Stimulated activated CD8-positive, alpha-beta memory T cell treated with anti-CD3 and anti-CD28 coated beads, Interleukin-15, amount 100 ng/mL, for 1 hour (primary cell): ENCODE results near the gene AP2A2.

Experiments
- DNase-seq: peaks from one replicate; pipeline ENCODE4 v3.0.0-alpha.2; 2020; ENCODE audit warnings: low read depth

AP2A2 gene

GRCh38 chr11:1042626-1043562, 117.2 kb downstream of the AP2A2 start:
- no peak for DNase-seq

DNA sequence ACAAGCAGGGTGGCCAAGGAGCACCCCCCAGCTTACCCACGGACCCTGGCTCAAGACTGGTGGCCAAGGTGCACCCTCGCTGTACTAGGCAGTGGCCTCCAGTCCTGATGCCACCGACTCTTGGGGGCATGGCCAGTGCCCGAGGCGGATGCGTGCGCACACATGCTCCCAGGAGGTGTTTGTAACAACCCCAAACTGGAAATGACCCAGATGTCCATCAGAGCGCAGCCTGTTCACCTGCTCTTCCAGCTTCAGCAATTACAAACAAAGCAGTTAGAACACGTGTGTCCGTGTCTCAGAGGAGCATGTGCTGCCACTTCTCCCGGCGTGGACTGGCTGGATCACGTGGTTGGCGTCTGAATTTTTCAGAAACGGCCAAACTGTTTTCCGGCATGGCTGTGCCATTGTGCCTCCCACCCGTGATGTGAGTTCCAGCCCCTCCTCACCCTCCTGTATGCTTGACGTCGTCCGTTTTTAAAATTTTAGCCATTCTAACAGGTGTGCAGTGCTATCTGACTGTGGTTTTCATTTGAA, 118.0 kb downstream of the AP2A2 start:
- no peak for DNase-seq

GRCh38 chr11:1044160-1044559, 118.5 kb downstream of the AP2A2 start:
- DNase-seq: no peak

DNA sequence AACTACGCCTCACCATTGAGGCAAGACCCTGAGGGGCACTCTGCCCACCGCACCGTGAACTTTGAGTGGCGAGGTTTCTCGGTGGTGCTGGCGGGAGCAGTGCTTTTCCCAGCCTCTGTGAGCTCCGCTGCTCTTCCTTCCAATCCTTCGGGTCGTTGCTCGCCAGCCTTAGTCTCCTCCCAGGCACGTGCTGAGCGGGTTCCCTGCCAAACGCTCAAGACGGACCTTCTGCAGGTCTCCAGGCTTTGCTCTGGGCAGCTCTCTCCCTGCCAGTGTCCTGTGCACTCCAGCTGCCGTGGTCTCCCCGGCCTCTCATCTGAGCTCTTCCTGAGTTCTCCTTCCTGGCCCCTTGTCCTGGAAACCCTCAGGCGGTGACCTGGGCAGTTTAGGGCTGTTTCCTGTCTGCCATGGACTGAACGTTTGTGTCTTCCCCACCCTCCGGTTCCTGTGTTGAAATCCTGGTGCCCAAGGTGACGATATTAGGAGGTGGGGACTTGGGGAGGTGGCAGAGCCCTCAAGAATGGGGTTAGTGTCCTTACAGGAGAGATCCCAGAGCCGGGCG, 122.0 kb downstream of the AP2A2 start:
- DNase-seq: no peak

DNA sequence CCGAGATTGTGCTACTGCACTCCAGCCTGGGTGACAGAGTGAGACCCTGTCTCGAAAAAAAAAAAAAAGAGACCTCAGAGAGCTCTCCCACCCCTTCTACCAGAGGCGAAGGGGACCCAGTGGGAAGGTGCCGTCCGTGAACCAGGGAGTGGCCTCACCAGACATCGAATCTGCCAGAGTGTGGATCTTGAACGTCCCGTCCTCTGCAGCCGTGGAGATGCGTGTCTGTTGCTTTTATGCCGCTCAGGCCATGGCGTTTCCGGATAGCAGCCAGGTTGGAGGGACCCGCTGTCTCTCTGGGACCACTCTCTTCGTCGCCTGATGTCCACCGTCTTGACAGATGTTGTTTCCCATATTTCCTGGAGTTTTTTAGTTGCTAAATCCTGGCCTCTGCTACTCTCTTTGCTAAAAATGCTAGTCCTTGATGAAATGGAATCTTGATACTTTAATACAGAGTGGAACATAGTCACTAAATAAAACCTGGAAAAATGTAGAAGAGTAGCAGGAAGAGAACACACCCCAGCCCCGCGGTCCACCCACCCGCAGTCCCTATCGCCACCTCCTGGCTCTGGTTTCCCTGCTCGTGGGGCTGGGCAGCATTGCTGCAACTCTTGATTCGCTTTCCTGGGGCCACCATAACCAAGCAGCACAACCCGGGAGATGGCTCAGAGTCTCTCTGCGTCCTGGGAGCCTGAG, 122.9 kb downstream of the AP2A2 start:
- no peak for DNase-seq

DNA sequence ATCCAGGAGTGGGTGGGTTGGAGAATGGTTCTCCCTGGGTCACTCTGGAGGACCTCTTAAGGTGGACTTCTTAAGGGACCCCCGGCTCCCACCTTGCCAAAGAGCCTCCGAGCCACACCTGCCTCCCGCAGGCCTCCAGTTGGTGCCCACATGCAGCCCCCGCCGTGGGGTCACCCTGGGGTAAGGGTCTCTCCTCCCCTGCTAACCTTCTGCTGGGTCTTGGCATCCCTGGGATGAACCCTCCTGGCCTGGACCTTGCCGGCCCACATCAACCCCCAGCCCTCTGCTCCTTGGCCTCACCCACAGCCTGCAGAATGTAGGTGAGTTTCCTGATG, 123.4 kb downstream of the AP2A2 start:
- DNase-seq: no peak

GRCh38 chr11:1049431-1049891, 123.8 kb downstream of the AP2A2 start:
- DNase-seq: no peak

DNA sequence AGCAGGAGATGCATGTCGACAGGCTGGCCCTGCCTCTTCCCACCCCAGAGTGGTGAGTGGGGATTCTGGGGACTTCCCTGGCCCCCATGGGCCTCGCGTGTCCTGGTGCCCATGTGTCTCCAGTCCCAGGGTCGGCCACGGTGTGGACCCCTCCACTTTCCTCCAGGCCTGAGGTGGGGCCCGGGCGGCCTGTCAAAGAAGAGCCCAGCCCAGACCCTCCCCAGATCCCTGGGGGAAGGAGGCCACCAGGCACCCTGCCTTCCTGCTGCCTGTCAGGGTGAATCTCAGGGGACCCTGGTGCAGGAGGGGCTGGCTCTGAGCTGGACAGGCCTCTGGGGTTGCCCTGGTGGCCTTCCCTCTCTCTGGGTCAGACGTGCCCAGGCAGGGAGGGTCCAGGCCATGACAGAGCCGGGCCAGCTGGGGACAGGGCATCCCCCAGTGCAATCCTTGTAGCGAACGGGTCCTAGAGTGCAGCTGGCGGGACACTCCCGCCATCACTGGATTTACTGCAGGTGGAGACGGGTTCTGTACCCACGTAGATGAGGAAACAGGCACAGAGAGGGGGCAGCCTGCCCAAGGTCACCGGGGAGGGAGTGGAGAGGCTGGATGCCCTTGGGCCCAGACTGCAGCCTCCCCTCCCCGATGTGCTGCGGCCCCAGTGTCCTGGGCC, 124.4 kb downstream of the AP2A2 start:
- DNase-seq: no peak

GRCh38 chr11:1050581-1051355, 125.1 kb downstream of the AP2A2 start:
- DNase-seq: peak; percentile 48

GRCh38 chr11:1051356-1052132, 125.9 kb downstream of the AP2A2 start:
- no peak for DNase-seq

DNA sequence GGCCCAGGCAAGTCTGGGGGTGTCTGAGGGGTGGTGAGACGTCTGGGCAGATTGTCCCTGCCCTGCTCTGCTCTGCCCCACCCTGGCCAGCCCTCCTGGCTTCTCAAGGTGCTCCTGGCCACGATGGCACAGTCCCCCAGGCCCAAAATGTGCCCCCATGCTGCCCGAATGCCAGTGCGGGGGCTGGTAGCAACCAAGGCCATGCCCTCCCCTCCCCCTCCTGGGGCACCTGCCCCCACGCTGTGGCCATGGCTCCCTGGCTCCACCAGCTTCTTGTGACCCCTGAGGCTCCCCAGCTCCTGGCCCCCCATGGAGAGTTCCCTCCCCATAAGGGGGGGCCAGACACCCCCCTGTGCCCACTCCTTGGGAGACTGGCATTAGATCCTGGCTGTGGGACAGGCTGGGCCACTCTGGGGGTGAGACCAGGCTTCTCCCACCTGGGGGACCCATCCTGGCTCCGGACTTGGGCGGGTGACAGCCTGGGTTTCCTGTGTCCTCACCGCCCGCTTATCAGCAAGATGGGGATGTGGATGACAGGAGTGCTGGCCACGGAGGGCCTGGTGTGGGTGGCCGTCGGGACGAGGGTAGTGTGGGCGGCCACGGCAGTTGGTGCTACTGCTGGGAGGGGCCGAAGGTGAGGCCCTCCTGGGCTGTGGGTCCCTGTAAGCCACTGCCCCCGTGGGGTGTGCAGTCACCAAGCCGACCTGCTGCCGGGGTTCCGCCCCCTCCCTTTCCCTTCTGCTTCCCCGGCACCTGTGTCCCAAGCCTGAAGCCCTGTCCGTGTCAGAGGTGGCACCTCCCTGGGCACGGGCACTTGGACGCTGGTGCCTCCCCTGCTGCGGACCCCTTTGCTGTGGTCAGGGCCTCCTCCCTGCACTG, 126.7 kb downstream of the AP2A2 start:
- DNase-seq: no peak

- no peak for DNase-seq
Measured at GRCh38 chr11:1053121-1053901, 127.6 kb downstream of the AP2A2 start.

DNA sequence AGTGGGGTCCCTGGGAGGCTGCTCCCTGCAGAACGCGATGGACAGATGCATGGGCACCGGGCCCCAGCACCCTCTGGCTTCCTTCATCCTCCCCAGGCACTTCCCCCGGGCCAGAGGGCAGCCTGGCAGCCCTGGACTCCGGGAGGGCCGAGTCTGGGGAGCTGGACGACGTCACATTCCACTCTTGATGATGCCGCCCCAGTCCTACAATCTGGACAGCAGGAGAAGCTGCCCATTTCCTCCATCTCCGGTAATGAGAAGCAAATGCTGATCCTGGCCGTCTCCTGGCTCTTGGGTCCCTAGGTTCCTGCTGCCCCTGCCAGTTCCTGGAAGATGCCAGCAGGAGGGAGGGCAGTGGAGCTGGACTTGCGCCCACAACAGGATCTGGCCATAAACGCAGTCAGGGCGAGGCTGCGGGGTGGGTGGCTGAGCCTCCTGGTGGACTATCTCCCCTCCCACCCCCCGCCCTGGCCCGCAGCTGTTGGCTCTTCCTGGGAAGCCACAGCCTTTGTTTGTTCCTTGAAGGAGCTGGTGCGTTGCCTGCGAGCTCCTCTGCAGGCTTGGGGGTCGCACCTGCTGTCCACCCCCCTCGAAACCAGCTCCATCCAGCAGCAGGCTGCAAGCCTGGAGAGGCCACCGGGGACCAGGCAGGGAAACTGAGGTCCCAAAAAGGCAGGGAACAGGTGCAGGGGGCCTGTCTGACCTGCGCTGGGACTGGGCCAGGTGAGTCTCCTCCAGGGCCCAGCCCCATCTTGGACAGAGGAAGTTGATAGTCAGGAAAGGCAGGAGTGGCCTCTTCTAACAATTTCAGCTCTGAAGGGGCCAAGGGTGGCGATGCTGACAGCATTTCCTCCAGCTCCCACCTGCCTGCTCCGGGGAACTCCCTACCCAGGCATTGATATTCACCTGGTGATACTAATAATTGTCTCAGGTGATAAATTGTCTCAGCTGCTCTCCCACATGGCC, 128.8 kb downstream of the AP2A2 start:
- DNase-seq: no peak

GRCh38 chr11:1055109-1055703, 129.5 kb downstream of the AP2A2 start:
- DNase-seq: no peak

DNA sequence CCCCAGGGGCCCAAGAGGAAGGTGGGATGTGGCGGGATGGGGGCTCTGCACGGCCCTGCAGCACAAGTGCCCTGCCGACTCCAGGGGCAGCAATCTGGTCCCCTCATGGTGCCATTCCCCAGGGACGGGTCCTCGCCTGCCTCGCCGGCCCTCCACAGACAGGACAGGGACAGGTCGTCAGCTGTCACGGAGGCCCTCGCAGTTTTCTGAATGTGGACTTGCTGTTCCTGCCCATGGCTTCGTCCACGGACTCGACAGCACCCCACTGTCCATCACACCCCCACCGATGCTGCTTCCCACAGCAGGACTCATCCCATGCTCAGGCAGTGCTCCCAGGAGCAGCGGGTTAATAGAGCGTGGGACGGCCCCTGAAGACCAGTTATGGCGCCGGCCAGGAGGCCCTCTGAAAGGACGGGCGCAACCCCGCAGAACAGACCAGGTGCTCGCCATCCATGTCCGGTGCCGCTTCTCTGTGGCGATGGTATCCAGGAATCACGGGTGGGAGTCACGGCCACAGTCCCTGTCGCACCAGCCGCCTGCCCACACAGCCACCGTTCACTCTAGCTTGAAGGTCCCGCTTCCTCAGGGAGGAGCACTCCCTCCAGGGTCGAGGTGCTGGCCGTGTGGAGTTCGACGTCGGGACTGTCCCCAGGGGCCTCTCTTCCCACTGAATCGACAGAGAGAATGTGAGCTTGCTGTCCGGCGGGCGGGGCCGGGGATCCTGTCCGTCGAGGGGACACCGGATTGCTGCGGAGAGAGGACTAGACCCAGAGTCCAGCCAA, 130.5 kb downstream of the AP2A2 start:
- DNase-seq: no peak

DNA sequence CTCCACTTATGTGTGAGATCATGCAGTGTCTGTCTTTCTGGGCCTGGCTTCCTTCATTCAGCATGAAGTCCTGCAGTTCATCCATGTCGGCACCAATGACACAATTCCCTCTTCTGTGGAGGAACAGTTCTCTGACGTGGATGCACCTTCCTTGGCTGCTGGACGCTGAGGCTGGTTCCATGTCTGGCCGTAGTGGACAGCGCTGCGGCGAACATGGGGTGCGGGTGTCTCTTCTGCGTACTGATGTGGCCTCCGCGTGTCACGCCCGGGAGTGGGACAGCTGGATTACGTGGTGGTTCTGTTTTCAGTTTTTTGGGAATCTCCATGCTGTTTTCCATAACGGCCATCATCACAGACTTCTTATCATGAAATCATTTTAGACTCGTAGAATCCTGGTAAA, 132.1 kb downstream of the AP2A2 start:
- DNase-seq: no peak
